GM12878 (cell line): Measurements from ENCODE around the gene GYG1. TPM values are rescaled to one million over a fixed set of nuclear protein-coding genes. Genes with fewer than 3 reads are reported as not detected.

Experiments
- ATAC-seq: fragments of 200-7000 bp; cut with Tn5 transposase; 3 replicates; pipeline ENCODE4 v1.9.1; 2020; ENCODE audit warnings: mild to moderate bottlenecking, moderate library complexity
- BruUV-seq: library from RNA; stranded (reverse); fragments of 400-500 nt; replicated peaks from 2 replicates; lab custom pipeline; 2021; lab: Mats Ljungman, UMichigan
- CTCF ChIA-PET: fragments of 300-600 bp; sonication (Branson Sonifier 250); formaldehyde crosslinking; extraction: SDS; loops from one replicate; lab custom pipeline; 2021; ENCODE audit warnings: inconsistent platforms; lab: Yijun Ruan, JAX
- POLR2A ChIA-PET: fragments of 350-600 bp; formaldehyde crosslinking; extraction: SDS; loops from one replicate; lab custom pipeline; 2021; ENCODE audit warnings: inconsistent platforms; lab: Charles Lee
- RAD21 ChIA-PET: fragments of 300-600 bp; sonication (Branson Sonifier 250); formaldehyde crosslinking; loops from one replicate; lab custom pipeline; 2023; ENCODE audit warnings: antibody characterized with exemption; ENCODE audit not compliant: unreplicated experiment; lab: Charles Lee
- SMC1A ChIA-PET: fragments of 300-600 bp; sonication (Branson Sonifier 250); formaldehyde crosslinking; loops from one replicate; lab custom pipeline; 2023; ENCODE audit not compliant: unreplicated experiment, uncharacterized antibody; lab: Charles Lee
- DNase-seq: peaks from one replicate; pipeline ENCODE4 v3.0.0-alpha.2; 2011; ENCODE audit warnings: low read depth, low spot score
- FAIRE-seq: peaks from 3 replicates; lab custom pipeline; 2011; peaks lifted over from hg19 to GRCh38; lab: Jason Lieb, UNC
- H2AFZ ChIP-seq: 2 replicates; pipeline ENCODE4 v1.6.0; 2011; ENCODE audit warnings: low read depth, low read length, control low read depth; ENCODE audit not compliant: control insufficient read depth
- H3K27ac ChIP-seq: 2 replicates; pipeline ENCODE4 v1.5.1; 2011; ENCODE audit warnings: control low read depth; ENCODE audit not compliant: control insufficient read depth, insufficient read depth
- H3K27me3 ChIP-seq, 2 experiments: replicated peaks in 1 of 2; 2 replicates each; pipeline versions ENCODE4 v1.6.0 to v1.6.1; 2011; ENCODE audit warnings: low read length in 1 of 2; ENCODE audit not compliant: control insufficient read depth in 2 of 2, insufficient read depth in 2 of 2
- H3K36me3 ChIP-seq, 2 experiments: 2 replicates each; pipeline ENCODE4 v1.5.1; 2011; ENCODE audit warnings: low read length in 1 of 2; ENCODE audit not compliant: control insufficient read depth in 2 of 2, insufficient read depth in 2 of 2
- H3K4me1 ChIP-seq: 2 replicates; pipeline ENCODE4 v1.6.1; 2011; ENCODE audit warnings: mild to moderate bottlenecking, low read length, moderate library complexity, mixed read lengths; ENCODE audit not compliant: control insufficient read depth, insufficient read depth
- H3K4me2 ChIP-seq: 2 replicates; pipeline ENCODE4 v1.6.0; 2011; ENCODE audit warnings: control low read depth; ENCODE audit not compliant: control insufficient read depth, insufficient read depth
- H3K4me3 ChIP-seq: fragments of 200-600 bp; sonication (generic); 2 replicates; pipeline ENCODE4 v1.5.1; 2016
- H3K79me2 ChIP-seq: 2 replicates; pipeline ENCODE4 v1.6.0; 2011; ENCODE audit warnings: low read length; ENCODE audit not compliant: control insufficient read depth, insufficient read depth
- H3K9ac ChIP-seq: 2 replicates; pipeline ENCODE4 v1.8.0; 2011; ENCODE audit warnings: low read length, control low read depth, mixed read lengths; ENCODE audit not compliant: control insufficient read depth, insufficient read depth
- H3K9me3 ChIP-seq: replicated peaks from 3 replicates; pipeline ENCODE4 v1.5.1; 2011; ENCODE audit warnings: mild to moderate bottlenecking, low read length; ENCODE audit not compliant: control insufficient read depth, insufficient read depth
- H4K20me1 ChIP-seq: 2 replicates; pipeline ENCODE4 v1.6.0; 2011; ENCODE audit not compliant: control insufficient read depth, insufficient read depth
- CBFB ChIP-seq: IDR thresholded peaks from 2 replicates; pipeline ENCODE4 v1.6.1; 2016; ENCODE audit warnings: antibody characterized with exemption, low read depth
- GATAD2B ChIP-seq: fragments of 450-650 bp; conservative IDR thresholded peaks from 2 replicates; pipeline ENCODE4 v1.6.1; 2017; ENCODE audit warnings: low read depth, mild to moderate bottlenecking, moderate library complexity
- IRF4 ChIP-seq: IDR thresholded peaks from 2 replicates; pipeline ENCODE4 v1.6.1; 2011; ENCODE audit warnings: low read depth, low read length
- NR2F1 ChIP-seq: fragments of 450-650 bp; conservative IDR thresholded peaks from 2 replicates; pipeline ENCODE4 v1.6.1; 2017; ENCODE audit warnings: mild to moderate bottlenecking
- POLR2AphosphoS5 ChIP-seq: IDR thresholded peaks from 2 replicates; pipeline ENCODE4 v1.6.1; 2011; ENCODE audit warnings: mild to moderate bottlenecking, low read length, inconsistent platforms
- POU2F2 ChIP-seq: IDR thresholded peaks from 3 replicates; pipeline ENCODE4 v1.6.1; 2011; ENCODE audit warnings: low read depth, mild to moderate bottlenecking, low read length, borderline replicate concordance
- SIX5 ChIP-seq: IDR thresholded peaks from 2 replicates; pipeline ENCODE4 v1.6.1; 2011; ENCODE audit warnings: mild to moderate bottlenecking, low read depth, low read length, moderate library complexity; ENCODE audit not compliant: severe bottlenecking
- SP1 ChIP-seq: IDR thresholded peaks from one replicate; pipeline ENCODE4 v1.6.1; 2011; ENCODE audit warnings: low read depth, low read length
- ZNF207 ChIP-seq: fragments of 450-650 bp; IDR thresholded peaks from 2 replicates; pipeline ENCODE4 v1.6.1; 2014; ENCODE audit warnings: antibody characterized with exemption, mild to moderate bottlenecking, borderline replicate concordance
- ZNF217 ChIP-seq: fragments of 450-650 bp; IDR thresholded peaks from 2 replicates; pipeline ENCODE4 v1.6.1; 2017; ENCODE audit warnings: antibody characterized with exemption, mild to moderate bottlenecking
- ZNF24 ChIP-seq: fragments of 450-650 bp; IDR thresholded peaks from 2 replicates; pipeline ENCODE4 v1.6.1; 2017; ENCODE audit warnings: antibody characterized with exemption, mild to moderate bottlenecking
- ZNF622 ChIP-seq: fragments of 450-650 bp; IDR thresholded peaks from 2 replicates; pipeline ENCODE4 v1.6.1; 2017; ENCODE audit warnings: mild to moderate bottlenecking, inconsistent platforms
- WGBS: methylation state at CpG from one replicate; pipeline ENCODE4 v1.1.6; 2016; ENCODE audit warnings: low lambda C conversion rate; ENCODE audit not compliant: insufficient replicate concordance, insufficient coverage; ENCODE audit errors: missing lambda C conversion rate; 5-methylcytosine and 5-hydroxymethylcytosine counted together
- in situ Hi-C: fragments of 300-500 bp; cut with MboI; formaldehyde crosslinking; loops from 9 replicates; pipeline ENCODE4 v1.14.3; 2018; ENCODE audit warnings: mixed read lengths
- intact Hi-C: fragments of 100-400 bp; cut with micrococcal nuclease; formaldehyde crosslinking; loops from one replicate; pipeline ENCODE4 v1.14.2; 2022; ENCODE audit not compliant: unreplicated experiment
- polyA plus RNA-seq, 11 experiments: library from polyadenylated mRNA; depleted of rRNA in 4 of 11; unstranded in 6 of 11; stranded (reverse) in 5 of 11; fragments of >200 nt; fragmentation: Nextera tagmentation in 4 of 11; fragmentation: Illumina TruSeq in 1 of 11; extraction: Ambion mirVana in 4 of 11; extraction: Trizol in 1 of 11; gene quantifications; 1 replicate in 1 of 11; 2 replicates in 10 of 11; pipeline versions ENCODE4 v1.2.1 to v1.2.3, GENCODE V29; 2011 to 2016; ENCODE audit warnings: inconsistent platforms in 2 of 11, missing spikeins in 2 of 11, low read depth in 1 of 11
- total RNA-seq, 4 experiments: library from RNA; depleted of rRNA in 3 of 4; stranded (reverse); fragments of >200 nt in 3 of 4; fragmentation: Illumina TruSeq in 1 of 4; extraction: Trizol in 1 of 4; gene quantifications; 2 replicates each; pipeline versions ENCODE4 v1.2.1 to v1.2.3, GENCODE V29; 2013 to 2021
- TF ChIP-seq, protein P1 (sequence below): fragments of 450-650 bp; conservative IDR thresholded peaks from 2 replicates; pipeline ENCODE4 v1.6.1; 2017; ENCODE audit warnings: mild to moderate bottlenecking, moderate library complexity

Gene GYG1
- total and polyA plus RNA-seq, 10 of the 15 experiments (the other 5 are each of a cell fraction or from before 2014, with no cell fraction given), result 11.8 to 38.9 (median 22.9) TPM

GRCh38 chr3:149023951-149024350 lies 32.6 kb downstream of the GYG1 start:
- CTCF ChIA-PET, result no interaction called here
- no peak for FAIRE-seq

GRCh38 chr3:149026718-149027117 lies 35.4 kb downstream of the GYG1 start:
- SMC1A ChIA-PET, result interaction anchor here (0.6 to 1.3 kb wide), 3 partner anchors 12 to 541 kb away, joined by 3 to 4 read pairs (median 3); no protein-coding TSS in a partner anchor
- RAD21 ChIA-PET, result no interaction called here
- Histone ChIP-seq H3K4me3 (no peak overlapping the region), H2AFZ (no peak overlapping the region), H3K4me2 (no peak overlapping the region), H3K36me3 (peaks cover 2 to 32% of the 10 kb centered on the region in 2 experiments; a peak in 3 of 4 replicates), H3K9ac (no peak overlapping the region), H3K4me1 (no peaks in the 10 kb centered on the region), H3K79me2 (no peaks in the 10 kb centered on the region), H3K27me3 (no peaks in the 10 kb centered on the region), H3K27ac (no peak overlapping the region), H3K9me3 (peaks cover 4% of the 10 kb centered on the region; the same call in 2 of the 3 replicates), H4K20me1 (no peaks in the 10 kb centered on the region)
- 97% methylated on average over 4 of the region's 4 CpGs for WGBS
- in situ Hi-C loops (no loop called here), intact Hi-C loops (no loop called here)
- BruUV-seq, result no TSS peak
- TF ChIP-seq POU2F2, result no peak
- TF ChIP-seq SIX5, result no peak
- no peak for TF ChIP-seq IRF4
- no peak for TF ChIP-seq NR2F1
- no peak for TF ChIP-seq ZNF217
- no peak for TF ChIP-seq POLR2AphosphoS5
- no peak for TF ChIP-seq ZNF622
- TF ChIP-seq GATAD2B, result no peak
- TF ChIP-seq SP1, result no peak
- no peak for DNase-seq
- no peak for ATAC-seq
- CTCF ChIA-PET, result no interaction called here
- no peak for FAIRE-seq
- POLR2A ChIA-PET, result no interaction called here

More at GRCh38 chr3:149023951-149024350, 32.6 kb downstream of the GYG1 start:
- DNase-seq, result no peak
- Histone ChIP-seq H2AFZ (no peak overlapping the region), H3K79me2 (no peaks in the 10 kb centered on the region), H4K20me1 (no peaks in the 10 kb centered on the region), H3K4me3 (no peak overlapping the region), H3K9me3 (peaks cover 4% of the 10 kb centered on the region; the same call in 2 of the 3 replicates), H3K4me1 (no peaks in the 10 kb centered on the region), H3K9ac (no peak overlapping the region), H3K27me3 (no peaks in the 10 kb centered on the region), H3K4me2 (no peak overlapping the region)
- in situ Hi-C loops, result no loop called here
- intact Hi-C loops, result no loop called here
- no TSS peak for BruUV-seq
- SMC1A ChIA-PET, result no interaction called here
- ATAC-seq, result no peak
- RAD21 ChIA-PET, result no interaction called here
- POLR2A ChIA-PET, result no interaction called here
- TF ChIP-seq NR2F1 (no peak), ZNF207 (no peak), CBFB (no peak), ZNF24 (no peak)
- TF ChIP-seq, protein P1, sequence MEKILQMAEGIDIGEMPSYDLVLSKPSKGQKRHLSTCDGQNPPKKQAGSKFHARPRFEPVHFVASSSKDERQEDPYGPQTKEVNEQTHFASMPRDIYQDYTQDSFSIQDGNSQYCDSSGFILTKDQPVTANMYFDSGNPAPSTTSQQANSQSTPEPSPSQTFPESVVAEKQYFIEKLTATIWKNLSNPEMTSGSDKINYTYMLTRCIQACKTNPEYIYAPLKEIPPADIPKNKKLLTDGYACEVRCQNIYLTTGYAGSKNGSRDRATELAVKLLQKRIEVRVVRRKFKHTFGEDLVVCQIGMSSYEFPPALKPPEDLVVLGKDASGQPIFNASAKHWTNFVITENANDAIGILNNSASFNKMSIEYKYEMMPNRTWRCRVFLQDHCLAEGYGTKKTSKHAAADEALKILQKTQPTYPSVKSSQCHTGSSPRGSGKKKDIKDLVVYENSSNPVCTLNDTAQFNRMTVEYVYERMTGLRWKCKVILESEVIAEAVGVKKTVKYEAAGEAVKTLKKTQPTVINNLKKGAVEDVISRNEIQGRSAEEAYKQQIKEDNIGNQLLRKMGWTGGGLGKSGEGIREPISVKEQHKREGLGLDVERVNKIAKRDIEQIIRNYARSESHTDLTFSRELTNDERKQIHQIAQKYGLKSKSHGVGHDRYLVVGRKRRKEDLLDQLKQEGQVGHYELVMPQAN, result no peak
- TF ChIP-seq, all 136 proteins: peak for 0
- H3K27ac ChIP-seq, result no peak overlapping the region
- peaks cover 2 to 32% of the 10 kb centered on the region in 2 experiments; a peak in 3 of 4 replicates for H3K36me3 ChIP-seq
- 58% methylated on average over 3 of the region's 3 CpGs for WGBS
